Measurements from ENCODE around the gene JSRP1. TPM values are rescaled to one million over a fixed set of nuclear protein-coding genes. Genes with fewer than 3 reads are reported as not detected.

Gene JSRP1
- polyA plus RNA-seq, 1 of the 3 experiments (the other 2 are of a cell fraction): 0.76 TPM

DNA sequence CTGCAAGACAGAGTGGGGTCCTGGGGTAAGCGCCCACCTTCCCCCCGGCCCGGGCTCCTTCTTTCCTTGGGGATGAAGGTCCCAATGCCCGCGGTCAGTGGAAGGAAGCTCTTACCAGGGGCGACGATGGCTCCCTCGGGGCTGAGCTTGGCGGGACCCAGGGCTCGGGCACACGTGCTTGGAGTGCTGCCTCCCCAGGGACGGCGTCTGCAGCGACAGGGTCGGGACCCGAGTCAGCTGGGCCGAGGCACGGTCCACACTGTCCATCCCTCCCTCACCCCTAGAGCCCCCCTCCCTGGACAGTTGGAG, 3.5 kb downstream of the JSRP1 start (continued):
- TF ChIP-seq, protein P1, sequence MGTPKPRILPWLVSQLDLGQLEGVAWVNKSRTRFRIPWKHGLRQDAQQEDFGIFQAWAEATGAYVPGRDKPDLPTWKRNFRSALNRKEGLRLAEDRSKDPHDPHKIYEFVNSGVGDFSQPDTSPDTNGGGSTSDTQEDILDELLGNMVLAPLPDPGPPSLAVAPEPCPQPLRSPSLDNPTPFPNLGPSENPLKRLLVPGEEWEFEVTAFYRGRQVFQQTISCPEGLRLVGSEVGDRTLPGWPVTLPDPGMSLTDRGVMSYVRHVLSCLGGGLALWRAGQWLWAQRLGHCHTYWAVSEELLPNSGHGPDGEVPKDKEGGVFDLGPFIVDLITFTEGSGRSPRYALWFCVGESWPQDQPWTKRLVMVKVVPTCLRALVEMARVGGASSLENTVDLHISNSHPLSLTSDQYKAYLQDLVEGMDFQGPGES (IDR thresholded peaks at IDR 0.05; ENCODE audit: low read depth, low read length): no peak

DNA sequence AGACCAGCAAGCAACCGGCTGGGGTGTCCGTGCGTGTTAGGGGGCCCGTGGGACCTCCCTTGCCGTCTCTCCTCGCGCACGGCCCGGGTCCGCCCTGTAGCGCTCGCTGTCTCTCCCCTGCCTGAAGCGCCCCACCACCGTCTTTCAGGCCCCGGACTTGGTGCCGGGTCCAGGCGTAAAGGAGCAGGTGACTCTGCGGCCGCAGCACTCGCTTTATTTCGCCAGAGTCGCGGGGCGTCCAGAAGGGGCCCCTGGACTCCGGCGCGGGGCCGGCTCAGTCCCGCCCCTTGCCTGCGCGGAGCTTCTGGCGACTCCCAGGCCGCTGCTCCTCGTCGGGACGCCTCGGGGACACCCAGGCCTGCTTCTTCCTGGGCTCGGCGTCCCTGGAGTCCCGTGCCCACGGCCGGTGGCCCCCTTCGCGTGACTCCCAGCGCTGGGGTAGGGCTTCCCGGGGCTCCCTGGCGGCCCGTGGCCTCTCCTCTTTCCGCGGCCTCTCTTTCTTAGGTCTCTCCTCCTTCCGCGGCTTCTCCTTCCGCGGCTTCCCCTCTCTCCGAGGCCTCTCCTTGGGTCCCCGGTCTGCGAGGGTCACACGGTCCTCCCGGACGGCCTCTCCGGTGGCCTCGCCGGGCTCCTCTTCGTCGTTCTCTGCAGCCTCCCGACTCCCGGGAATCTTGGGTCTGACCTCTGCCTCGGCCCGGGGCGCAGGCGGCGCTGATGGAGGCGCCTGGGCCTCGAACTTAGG, 4.0 kb downstream of the JSRP1 start:
- Histone ChIP-seq H3K79me2 (ENCODE audit: insufficient read depth) (no peaks in the 10 kb centered on the region), H3K4me1 (ENCODE audit: control insufficient read depth in 1 of 2, insufficient read depth in 2 of 2, low read depth in 1 of 2, low read length in 1 of 2) (peaks cover 1 to 19% of the 10 kb centered on the region in 2 experiments; a peak in 2 of 4 replicates), H3K9me3 (no peaks in the 10 kb centered on the region), H2AFZ (ENCODE audit: low read depth) (no peak overlapping the region), H3K36me3 (replicated peaks in 1 of 2; ENCODE audit: control insufficient read depth in 1 of 2, insufficient read depth in 2 of 2, low read length in 1 of 2) (peaks cover 0 to 30% of the 10 kb centered on the region in 2 experiments), H4K20me1 (ENCODE audit: insufficient read depth) (no peaks in the 10 kb centered on the region), H3K27ac (ENCODE audit: low read depth in 2 of 2, low read length in 1 of 2) (no peak overlapping the region), H3K4me3 (ENCODE audit: low read depth in 2 of 2, low read length in 1 of 2) (no peak overlapping the region), H3K4me2 (no peak overlapping the region), H3K9me2 (no peaks in the 10 kb centered on the region), H3K27me3 (ENCODE audit: insufficient read depth) (no peaks in the 10 kb centered on the region), H3K9ac (no peak overlapping the region), H3F3A (replicated peaks; ENCODE audit: insufficient read depth) (peaks cover 12% of the 10 kb centered on the region)
- ChIA-PET CTCF (interaction anchor here (1.4 kb wide), 1 partner anchor 13 kb away, joined by 4 read pairs; no protein-coding TSS in a partner anchor), POLR2A (no interaction called here)
- WGBS (ENCODE audit: low lambda C conversion rate): 95% methylated on average over 66 of the region's 74 CpGs
- peak; percentile 38 for DNase-seq
- TF ChIP-seq, protein P1 (IDR thresholded peaks at IDR 0.05; ENCODE audit: low read depth, low read length): no peak
- no peak for TF ChIP-seq RAD21 (IDR thresholded peaks at IDR 0.05; ENCODE audit: low read length)
- TF ChIP-seq ELF1 (IDR thresholded peaks at IDR 0.05): no peak
- TF ChIP-seq GATA2 (CRISPR knock-in tag; IDR thresholded peaks at IDR 0.05): no peak
- TF ChIP-seq, protein P2, sequence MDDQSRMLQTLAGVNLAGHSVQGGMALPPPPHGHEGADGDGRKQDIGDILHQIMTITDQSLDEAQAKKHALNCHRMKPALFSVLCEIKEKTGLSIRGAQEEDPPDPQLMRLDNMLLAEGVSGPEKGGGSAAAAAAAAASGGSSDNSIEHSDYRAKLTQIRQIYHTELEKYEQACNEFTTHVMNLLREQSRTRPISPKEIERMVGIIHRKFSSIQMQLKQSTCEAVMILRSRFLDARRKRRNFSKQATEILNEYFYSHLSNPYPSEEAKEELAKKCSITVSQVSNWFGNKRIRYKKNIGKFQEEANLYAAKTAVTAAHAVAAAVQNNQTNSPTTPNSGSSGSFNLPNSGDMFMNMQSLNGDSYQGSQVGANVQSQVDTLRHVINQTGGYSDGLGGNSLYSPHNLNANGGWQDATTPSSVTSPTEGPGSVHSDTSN (IDR thresholded peaks at IDR 0.05): no peak
- no peak for TF ChIP-seq RXRA (IDR thresholded peaks at IDR 0.05; ENCODE audit: borderline replicate concordance, low read depth)
- no peak for TF ChIP-seq FOXJ3 (CRISPR knock-in tag; IDR thresholded peaks at IDR 0.05)
- no peak for TF ChIP-seq NRF1 (IDR thresholded peaks at IDR 0.05; ENCODE audit: low read depth, low read length)
